ENCODE results near the gene ZNF683.

Gene ZNF683

DNA sequence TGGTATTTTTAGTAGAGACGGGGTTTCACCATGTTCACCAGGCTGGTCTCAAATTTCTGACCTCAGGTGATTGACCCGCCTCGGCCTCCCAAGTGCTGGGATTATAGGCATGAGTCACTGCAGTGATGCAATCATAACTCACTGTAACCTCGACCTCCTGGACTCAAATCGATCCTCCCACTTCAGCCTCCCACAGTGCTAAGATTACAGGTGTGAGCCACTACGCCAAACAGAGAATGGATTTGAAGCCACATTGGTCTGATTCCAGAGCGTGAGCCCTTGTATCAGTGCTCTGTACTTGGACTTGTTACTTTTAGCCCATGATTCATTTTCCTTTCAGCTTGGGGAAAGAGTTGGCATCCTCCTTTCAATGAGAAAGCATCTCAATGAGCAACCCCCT is 14.9 kb upstream of the ZNF683 start (continued):
- TF ChIP-seq TCF7L2 (IDR thresholded peaks at IDR 0.05; ENCODE audit: borderline replicate concordance, low read depth, low read length) (no peak), ZNF274 (IDR thresholded peaks at IDR 0.05; ENCODE audit: low read length) (no peak), ZNF274 (tag by site-specific recombination; IDR thresholded peaks at IDR 0.05; ENCODE audit: borderline replicate concordance) (no peak), ZNF768 (tag by site-specific recombination; IDR thresholded peaks at IDR 0.05) (no peak), SP7 (tag by site-specific recombination; IDR thresholded peaks at IDR 0.05) (peak; percentile 97), ZNF324 (tag by site-specific recombination; IDR thresholded peaks at IDR 0.05) (0 out of 2 replicates have a peak, but pooled peaks have one; percentile 50), GLI4 (tag by site-specific recombination; IDR thresholded peaks at IDR 0.05) (no peak), ZNF211 (tag by site-specific recombination; IDR thresholded peaks at IDR 0.05; ENCODE audit: low read depth) (no peak), IKZF3 (tag by site-specific recombination; IDR thresholded peaks at IDR 0.05) (peak; percentile 31; the same call in 1 of the 2 replicates), KLF16 (tag by site-specific recombination; IDR thresholded peaks at IDR 0.05) (no peak), ZFP37 (tag by site-specific recombination; IDR thresholded peaks at IDR 0.05) (peak; percentile 65; the same call in 1 of the 2 replicates), ZSCAN23 (tag by site-specific recombination; IDR thresholded peaks at IDR 0.05) (no peak), ZNF114 (tag by site-specific recombination; IDR thresholded peaks at IDR 0.05) (no peak), ZNF19 (tag by site-specific recombination; IDR thresholded peaks at IDR 0.05; ENCODE audit: low read depth) (no peak), ZNF138 (tag by site-specific recombination; IDR thresholded peaks at IDR 0.05; ENCODE audit: borderline replicate concordance) (no peak), BCL11B (tag by site-specific recombination; IDR thresholded peaks at IDR 0.05; ENCODE audit: low read depth) (no peak), ZNF560 (tag by site-specific recombination; IDR thresholded peaks at IDR 0.05; ENCODE audit: borderline replicate concordance) (no peak), ZNF350 (tag by site-specific recombination; IDR thresholded peaks at IDR 0.05) (no peak), ZNF23 (tag by site-specific recombination; IDR thresholded peaks at IDR 0.05; ENCODE audit: borderline replicate concordance) (no peak), ZNF433 (tag by site-specific recombination; IDR thresholded peaks at IDR 0.05; ENCODE audit: low read depth) (no peak), ZNF548 (tag by site-specific recombination; IDR thresholded peaks at IDR 0.05) (no peak), ZNF530 (tag by site-specific recombination; IDR thresholded peaks at IDR 0.05; ENCODE audit: low read depth) (no peak), ZNF239 (tag by site-specific recombination; IDR thresholded peaks at IDR 0.05) (no peak), ZNF157 (tag by site-specific recombination; IDR thresholded peaks at IDR 0.05) (no peak)
- TF ChIP-seq, protein P1, sequence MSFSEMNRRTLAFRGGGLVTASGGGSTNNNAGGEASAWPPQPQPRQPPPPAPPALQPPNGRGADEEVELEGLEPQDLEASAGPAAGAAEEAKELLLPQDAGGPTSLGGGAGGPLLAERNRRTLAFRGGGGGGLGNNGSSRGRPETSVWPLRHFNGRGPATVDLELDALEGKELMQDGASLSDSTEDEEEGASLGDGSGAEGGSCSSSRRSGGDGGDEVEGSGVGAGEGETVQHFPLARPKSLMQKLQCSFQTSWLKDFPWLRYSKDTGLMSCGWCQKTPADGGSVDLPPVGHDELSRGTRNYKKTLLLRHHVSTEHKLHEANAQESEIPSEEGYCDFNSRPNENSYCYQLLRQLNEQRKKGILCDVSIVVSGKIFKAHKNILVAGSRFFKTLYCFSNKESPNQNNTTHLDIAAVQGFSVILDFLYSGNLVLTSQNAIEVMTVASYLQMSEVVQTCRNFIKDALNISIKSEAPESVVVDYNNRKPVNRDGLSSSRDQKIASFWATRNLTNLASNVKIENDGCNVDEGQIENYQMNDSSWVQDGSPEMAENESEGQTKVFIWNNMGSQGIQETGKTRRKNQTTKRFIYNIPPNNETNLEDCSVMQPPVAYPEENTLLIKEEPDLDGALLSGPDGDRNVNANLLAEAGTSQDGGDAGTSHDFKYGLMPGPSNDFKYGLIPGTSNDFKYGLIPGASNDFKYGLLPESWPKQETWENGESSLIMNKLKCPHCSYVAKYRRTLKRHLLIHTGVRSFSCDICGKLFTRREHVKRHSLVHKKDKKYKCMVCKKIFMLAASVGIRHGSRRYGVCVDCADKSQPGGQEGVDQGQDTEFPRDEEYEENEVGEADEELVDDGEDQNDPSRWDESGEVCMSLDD (tag by site-specific recombination; IDR thresholded peaks at IDR 0.05): 0 out of 2 replicates have a peak, but pooled peaks have one; percentile 34
- TF ChIP-seq, protein P2, sequence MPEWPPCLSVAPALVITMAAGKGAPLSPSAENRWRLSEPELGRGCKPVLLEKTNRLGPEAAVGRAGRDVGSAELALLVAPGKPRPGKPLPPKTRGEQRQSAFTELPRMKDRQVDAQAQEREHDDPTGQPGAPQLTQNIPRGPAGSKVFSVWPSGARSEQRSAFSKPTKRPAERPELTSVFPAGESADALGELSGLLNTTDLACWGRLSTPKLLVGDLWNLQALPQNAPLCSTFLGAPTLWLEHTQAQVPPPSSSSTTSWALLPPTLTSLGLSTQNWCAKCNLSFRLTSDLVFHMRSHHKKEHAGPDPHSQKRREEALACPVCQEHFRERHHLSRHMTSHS (tag by site-specific recombination; IDR thresholded peaks at IDR 0.05): no peak
- TF ChIP-seq, protein P3, sequence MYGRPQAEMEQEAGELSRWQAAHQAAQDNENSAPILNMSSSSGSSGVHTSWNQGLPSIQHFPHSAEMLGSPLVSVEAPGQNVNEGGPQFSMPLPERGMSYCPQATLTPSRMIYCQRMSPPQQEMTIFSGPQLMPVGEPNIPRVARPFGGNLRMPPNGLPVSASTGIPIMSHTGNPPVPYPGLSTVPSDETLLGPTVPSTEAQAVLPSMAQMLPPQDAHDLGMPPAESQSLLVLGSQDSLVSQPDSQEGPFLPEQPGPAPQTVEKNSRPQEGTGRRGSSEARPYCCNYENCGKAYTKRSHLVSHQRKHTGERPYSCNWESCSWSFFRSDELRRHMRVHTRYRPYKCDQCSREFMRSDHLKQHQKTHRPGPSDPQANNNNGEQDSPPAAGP (tag by site-specific recombination; IDR thresholded peaks at IDR 0.05): peak; percentile 87
- TF ChIP-seq, protein P4, sequence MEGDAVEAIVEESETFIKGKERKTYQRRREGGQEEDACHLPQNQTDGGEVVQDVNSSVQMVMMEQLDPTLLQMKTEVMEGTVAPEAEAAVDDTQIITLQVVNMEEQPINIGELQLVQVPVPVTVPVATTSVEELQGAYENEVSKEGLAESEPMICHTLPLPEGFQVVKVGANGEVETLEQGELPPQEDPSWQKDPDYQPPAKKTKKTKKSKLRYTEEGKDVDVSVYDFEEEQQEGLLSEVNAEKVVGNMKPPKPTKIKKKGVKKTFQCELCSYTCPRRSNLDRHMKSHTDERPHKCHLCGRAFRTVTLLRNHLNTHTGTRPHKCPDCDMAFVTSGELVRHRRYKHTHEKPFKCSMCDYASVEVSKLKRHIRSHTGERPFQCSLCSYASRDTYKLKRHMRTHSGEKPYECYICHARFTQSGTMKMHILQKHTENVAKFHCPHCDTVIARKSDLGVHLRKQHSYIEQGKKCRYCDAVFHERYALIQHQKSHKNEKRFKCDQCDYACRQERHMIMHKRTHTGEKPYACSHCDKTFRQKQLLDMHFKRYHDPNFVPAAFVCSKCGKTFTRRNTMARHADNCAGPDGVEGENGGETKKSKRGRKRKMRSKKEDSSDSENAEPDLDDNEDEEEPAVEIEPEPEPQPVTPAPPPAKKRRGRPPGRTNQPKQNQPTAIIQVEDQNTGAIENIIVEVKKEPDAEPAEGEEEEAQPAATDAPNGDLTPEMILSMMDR (tag by site-specific recombination; IDR thresholded peaks at IDR 0.05): no peak
- TF ChIP-seq, protein P5, sequence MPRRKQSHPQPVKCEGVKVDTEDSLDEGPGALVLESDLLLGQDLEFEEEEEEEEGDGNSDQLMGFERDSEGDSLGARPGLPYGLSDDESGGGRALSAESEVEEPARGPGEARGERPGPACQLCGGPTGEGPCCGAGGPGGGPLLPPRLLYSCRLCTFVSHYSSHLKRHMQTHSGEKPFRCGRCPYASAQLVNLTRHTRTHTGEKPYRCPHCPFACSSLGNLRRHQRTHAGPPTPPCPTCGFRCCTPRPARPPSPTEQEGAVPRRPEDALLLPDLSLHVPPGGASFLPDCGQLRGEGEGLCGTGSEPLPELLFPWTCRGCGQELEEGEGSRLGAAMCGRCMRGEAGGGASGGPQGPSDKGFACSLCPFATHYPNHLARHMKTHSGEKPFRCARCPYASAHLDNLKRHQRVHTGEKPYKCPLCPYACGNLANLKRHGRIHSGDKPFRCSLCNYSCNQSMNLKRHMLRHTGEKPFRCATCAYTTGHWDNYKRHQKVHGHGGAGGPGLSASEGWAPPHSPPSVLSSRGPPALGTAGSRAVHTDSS (tag by site-specific recombination; IDR thresholded peaks at IDR 0.05): no peak
- TF ChIP-seq, protein P6, sequence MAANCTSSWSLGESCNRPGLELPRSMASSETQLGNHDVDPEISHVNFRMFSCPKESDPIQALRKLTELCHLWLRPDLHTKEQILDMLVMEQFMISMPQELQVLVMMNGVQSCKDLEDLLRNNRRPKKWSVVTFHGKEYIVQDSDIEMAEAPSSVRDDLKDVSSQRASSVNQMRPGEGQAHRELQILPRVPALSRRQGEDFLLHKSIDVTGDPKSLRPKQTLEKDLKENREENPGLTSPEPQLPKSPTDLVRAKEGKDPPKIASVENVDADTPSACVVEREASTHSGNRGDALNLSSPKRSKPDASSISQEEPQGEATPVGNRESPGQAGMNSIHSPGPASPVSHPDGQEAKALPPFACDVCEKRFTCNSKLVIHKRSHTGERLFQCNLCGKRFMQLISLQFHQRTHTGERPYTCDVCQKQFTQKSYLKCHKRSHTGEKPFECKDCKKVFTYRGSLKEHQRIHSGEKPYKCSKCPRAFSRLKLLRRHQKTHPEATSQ (tag by site-specific recombination; IDR thresholded peaks at IDR 0.05): no peak
- TF ChIP-seq, protein P7, sequence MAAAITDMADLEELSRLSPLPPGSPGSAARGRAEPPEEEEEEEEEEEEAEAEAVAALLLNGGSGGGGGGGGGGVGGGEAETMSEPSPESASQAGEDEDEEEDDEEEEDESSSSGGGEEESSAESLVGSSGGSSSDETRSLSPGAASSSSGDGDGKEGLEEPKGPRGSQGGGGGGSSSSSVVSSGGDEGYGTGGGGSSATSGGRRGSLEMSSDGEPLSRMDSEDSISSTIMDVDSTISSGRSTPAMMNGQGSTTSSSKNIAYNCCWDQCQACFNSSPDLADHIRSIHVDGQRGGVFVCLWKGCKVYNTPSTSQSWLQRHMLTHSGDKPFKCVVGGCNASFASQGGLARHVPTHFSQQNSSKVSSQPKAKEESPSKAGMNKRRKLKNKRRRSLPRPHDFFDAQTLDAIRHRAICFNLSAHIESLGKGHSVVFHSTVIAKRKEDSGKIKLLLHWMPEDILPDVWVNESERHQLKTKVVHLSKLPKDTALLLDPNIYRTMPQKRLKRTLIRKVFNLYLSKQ (tag by site-specific recombination; IDR thresholded peaks at IDR 0.05; ENCODE audit: borderline replicate concordance): no peak
